ENCODE measurements around the gene MYPOP.

The MYPOP gene, protein sequence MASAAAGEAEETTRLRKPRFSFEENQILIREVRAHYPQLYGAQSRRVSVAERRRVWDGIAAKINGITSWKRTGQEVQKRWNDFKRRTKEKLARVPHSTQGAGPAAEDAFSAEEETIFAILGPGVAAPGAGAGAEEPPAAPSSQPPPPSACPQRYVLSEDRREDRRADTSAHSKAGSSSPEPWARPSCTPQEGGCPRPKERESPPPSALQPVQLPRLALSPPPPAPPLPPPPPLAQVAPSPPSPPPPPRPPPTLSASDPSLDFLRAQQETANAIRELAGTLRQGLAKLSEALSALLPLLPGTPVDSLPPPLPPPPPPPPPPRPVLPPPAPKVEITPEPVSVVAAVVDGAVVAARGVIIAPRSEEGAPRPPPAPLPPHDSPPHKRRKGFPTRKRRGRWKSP

DNA sequence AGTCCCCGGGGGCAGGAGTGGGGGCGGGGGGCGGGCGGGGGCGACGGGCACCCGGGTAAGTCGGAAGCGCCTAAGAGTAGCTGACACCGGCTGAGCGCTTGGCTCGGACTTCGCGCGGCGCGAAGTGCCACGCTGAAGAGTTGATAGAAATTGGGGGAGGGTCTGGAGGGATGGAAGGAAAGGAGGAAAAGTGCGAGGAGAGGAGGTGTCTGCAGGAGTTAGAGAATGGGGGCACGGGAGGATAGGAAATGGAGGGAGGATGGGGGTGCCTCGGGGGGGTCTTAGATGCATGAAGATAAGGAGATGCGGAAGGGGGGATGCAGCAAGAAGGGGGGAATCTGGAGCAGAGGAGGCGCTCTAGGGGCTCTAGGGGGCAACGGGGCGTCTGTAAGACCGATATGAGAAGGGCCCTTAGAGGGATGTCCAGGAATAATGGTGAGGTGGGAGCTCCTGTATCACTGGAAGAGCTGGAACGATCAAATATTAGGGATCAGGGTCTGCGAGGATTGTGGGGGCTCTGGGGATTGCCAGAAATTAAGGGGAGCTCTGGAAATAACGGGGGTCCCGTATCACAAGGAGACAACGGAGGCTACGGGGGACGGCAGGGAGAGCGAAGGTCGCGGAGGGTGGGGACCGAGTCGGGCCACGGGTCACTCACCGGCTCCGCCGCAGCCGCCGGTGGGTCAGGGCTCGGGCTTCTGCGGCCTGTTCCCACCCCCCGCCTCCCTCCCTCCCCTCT is at the start of gene MYPOP:
Gene MYPOP, minus strand, starts transcription at position 702 of the 739 bp plus-strand sequence. CDS start 840 bp downstream, outside the sequence.
- DNase-seq (ENCODE audit: low read depth), result no peak

DNA sequence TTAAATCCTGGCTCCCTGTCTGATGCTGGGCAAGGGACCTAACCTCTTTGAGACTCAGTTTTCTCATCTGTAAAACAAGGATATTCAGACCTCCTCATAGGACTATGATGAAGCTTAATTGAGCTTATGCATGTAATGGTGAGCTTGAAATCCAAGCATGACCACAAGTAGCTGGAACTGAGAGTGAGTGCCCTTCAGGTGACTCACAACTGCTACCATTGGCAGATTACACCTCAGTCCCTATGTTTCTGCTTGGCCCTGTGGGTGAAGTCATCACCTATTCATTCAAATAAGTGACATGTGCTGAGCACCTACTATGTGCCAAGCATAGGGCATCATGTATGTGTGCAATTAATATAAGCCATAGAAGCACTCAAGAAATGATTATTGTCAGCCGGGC is 45.5 kb upstream of the MYPOP start:
- no peak for DNase-seq (ENCODE audit: low read depth)

DNA sequence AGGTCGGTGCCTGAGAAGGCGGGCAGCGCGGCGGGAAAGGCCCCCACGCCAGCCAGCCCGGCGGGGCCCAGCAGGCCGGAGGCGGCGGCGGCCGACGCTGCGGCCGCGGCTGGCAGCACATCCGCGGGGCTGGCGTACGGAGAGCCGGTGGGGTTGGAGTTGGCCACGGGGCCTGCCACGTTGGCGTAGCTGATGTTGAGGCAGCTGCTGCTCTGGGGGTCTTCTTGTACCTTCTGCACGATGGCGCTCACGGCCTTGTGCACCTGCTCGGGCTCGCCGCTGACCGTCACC is 38.0 kb upstream of the MYPOP start:
- no peak for DNase-seq (ENCODE audit: low read depth)

DNA sequence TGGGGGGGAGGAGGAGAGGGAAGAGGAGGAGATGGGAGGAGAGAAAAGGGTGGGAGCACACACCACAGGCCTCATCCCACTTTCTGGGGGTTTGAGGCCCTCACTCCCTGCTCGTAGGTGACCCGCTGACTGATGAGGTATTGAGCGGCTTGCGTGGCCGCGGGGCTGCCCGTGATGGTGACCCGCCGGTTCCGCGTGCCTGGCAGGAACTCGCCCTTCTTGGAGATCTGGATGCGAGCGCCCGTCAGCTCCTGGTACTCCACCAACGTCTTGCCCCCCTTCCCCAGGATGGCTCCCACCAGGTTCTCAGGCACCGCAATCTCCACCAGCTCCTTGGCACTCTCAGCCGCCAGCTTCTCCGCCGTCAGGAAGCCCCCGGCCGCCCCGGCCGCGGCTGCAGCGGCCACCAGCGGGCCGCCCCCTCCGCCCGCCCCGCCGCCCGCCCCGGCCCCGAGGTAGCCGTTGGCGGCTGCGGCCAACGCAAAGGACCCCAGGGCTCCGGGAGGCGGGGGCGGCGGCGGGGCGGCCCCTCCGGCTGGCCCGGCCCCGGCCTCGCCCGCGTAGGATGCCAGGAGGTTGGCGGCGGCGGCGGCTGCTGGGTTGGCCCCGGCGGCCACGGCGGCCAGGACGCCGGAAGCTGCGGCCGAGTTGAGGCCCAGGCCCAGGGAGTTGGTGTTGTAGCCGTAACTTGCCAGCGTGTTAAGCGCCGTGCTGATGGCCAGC is 37.5 kb upstream of the MYPOP start:
- no peak for DNase-seq (ENCODE audit: low read depth)

DNA sequence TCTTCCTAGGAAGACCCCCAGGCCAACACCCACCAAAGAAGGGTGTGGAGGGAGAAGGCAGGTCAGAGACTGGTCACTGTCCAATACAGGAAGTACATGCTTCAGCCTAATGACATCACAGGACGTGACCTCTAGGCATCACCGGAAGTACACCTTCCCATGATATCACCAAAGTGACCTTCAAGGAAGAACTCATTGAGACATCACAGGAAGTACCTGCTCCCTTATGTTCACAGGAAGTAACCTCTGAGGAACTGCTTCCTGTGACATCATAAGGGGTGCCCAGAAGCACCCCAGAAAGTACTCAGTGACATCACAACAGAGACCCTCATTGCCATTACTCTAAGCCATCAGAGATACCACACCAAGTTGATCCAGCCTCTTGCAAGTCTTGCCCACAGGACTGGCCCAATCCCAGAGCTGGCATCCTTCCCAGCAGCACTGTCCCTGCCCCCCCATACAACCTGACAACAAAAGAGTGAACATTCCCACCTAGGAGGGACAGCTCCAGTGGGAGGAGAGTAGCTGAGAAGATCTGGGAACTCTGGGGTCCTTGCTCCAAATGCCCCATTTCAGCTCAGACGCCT is 36.4 kb upstream of the MYPOP start:
- DNase-seq (ENCODE audit: low read depth), result no peak

DNA sequence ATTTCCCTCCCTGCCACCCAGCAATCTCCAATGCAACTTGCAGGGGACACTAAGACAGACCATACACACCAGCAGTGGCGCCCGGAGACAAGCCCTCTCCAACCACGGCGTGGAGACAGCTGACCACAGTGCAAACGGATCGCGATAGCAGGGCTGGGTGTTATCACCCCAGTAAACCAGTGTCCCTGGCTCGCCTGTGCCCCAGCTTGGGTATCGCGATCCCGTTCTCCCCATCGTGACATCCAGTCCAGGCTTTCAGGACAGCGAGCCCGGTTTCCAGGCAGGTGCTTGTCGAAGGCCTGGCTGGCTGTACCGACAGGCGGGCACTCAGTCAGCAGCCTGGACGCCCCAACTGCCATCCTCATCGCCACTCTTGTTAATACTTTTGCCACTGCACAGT is 32.9 kb upstream of the MYPOP start:
- no peak for DNase-seq (ENCODE audit: low read depth)

DNA sequence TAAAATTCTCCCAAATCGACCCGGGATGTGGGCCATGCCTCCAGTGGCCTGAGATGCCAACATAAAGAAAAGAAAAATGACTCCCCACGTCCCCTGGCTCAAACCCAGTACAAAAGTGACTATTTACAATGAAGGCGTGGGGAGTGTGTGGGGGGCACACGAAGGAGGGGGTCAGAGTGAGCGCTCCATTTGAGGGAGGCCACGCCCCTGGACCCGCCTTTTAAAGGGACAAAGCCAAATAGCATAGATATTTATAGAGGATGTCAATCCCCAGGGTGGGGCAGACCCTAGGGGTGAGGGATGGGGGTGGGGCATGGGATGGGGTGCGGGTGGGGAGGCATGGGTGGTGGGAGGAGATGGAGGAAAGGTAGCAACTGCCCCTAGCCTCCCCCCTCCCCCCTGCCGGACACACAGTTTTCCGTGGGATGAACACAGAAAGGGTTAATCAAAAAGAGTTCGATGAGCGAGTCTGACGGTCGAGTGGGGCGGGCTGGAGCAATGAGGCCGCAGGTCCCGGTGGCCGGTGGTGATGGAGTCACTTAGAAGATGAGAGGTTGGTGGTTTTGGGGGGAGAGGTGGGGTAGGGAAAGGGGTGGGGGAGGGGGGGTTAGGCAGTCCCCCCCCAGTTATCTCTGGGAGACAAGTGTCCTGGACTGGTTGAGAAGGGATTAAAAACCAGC is 32.3 kb upstream of the MYPOP start:
- no peak for DNase-seq (ENCODE audit: low read depth)

DNA sequence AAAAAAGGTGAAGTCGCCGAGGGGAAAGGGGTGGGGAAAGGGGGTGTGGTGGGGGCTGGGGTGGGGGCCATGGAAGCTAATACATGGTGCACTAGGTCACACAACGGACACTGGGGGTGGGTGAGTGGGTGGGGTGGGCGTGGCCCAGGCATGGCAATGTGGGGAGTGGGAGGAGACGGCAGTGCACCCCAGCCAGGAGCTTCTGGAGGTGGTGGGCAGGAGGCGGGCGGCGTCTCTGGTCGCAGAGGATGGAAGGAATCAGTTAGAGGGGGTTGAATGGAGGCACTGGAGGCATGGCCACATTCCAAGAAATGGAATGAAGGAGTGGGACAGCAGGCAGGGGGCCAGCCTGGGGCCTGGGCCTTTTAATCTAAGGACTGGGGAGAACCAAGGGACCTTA is 31.3 kb upstream of the MYPOP start:
- DNase-seq (ENCODE audit: low read depth), result no peak

DNA sequence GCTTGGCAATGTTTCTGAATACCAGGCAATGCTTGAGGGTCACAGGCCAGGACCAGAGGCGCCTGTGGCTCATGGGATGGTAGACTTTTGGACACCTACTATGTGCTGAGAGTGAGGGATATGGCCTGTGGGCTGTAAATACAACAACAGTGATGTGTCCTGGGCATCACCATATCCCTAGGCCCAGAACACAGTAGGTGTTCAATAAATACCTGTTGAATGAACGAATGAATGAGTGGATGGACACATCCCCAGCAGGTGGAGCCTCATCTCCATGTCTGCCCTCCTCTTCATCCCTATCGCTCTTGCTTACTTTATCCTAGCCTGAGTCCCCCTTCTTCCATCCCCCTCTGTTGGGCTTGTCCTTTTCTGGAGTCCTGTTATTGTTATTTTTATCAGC is 28.6 kb upstream of the MYPOP start:
- no peak for DNase-seq (ENCODE audit: low read depth)

DNA sequence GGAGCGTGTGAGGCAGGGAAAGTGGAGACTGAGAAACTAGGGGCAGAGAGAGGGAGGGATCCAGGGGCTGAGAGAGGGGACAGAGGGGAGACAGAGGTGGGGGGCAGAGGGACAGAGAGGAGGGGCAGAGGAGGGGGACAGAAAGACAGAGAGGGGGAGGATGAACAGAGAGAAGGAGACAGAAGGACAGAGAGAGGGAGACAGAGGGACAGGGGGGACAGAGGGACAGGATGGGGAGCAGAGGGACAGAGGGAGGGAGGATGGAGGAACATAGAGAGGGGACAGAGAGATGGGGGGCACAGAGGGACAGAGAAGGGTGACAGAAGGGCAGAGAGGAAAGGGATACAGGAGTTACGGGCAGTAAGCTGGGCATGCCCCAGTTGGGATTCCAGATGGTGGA is 26.8 kb upstream of the MYPOP start:
- DNase-seq (ENCODE audit: low read depth), result no peak

DNA sequence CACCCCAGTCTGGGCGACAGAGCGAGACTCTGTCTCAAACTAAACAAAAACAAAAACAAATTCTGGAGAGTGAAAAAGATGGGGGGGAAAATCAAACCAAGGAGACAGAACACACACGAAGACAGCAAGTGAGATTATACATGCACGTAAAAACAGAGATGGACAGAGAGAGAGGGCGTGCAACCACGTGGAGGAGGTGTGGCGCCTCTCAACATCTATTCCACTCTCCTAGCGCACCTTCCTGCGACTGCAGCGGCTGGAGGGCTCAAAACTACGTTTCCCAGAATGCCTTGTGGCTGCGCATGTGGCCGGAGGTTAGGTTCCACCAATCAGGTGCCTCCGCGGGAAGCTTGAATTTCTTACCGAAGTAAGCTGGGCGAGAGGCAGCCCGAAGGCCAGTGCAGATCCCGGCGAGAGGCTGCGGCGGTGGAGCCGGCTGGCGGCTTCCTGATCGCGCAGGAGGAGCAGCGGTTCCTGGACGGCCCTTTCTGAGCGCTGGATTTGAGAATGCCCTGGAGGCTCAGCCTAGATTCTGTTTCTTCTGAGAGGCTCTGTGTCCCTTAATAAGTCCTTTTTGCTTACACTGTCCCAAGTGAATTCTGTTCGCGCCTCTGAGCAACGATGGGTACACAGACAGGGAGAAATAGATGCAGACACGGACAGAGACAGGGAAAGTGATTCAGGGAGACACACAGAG is 25.3 kb upstream of the MYPOP start:
- DNase-seq (ENCODE audit: low read depth), result peak; percentile 48

DNA sequence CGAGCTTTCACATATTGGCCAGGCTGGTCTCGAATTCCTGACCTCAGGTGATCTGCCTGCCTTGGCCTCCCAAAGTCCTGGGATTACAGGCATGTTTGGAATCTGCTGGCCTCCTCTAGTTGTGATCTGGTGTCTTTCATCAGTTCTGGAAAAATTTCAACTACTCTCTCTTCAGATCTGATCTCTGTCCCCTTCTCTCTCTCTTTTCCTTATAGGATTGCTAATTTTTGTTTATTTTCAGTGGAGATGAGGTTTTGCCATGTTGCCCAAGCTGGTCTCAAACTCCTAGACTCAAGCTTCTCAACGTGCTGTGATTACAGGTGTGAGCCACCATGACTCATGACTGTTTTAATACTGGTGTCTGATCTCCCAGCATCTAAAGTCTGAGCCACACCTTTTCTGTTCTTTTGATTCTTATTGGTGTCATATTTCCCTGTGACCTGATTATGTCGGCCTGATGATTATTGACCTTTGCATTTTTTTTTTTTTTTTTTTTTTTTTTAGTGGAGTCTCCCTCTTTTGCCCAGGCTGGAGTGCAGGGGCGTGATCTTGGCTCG is 22.6 kb upstream of the MYPOP start:
- no peak for DNase-seq (ENCODE audit: low read depth)

DNA sequence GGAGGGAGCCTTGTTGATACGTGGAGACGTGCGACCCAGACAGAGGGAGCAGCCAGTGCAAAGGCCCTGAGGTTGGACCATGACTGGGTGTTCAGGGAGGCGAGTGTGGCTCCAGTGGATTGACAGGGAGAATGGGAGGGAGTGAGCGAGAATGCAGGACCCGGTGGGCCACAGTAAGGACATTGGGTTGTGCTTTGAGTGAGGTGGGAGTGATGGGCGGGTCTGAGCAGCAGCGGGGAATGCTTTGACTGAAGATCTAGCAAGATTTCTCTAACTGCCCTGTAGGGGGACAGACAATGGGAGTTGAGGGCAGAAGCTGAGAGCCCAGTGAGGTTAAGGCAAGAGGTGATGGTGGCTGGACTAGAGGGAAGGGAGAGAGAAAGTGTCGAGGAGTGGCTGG is 19.9 kb upstream of the MYPOP start:
- DNase-seq (ENCODE audit: low read depth), result no peak

DNA sequence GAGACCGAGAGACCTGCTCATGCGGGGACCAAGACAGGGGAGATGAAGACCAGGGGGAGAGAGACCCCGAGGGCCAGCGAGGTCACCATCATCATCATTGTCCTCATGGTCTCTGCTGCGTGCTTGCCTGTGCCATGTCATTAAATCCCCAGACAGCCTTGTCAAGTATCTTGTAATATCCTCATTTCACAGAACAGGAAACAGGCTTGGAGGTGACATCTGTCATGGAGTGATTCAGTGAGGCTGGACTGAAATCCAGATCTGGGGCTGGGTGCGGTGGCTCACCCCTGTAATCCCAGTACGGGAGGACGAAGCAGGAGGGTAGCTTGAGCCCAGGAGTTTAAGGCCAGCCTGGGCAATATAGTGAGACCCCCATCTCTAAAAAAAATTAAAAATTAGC is 18.0 kb upstream of the MYPOP start:
- no peak for DNase-seq (ENCODE audit: low read depth)

DNA sequence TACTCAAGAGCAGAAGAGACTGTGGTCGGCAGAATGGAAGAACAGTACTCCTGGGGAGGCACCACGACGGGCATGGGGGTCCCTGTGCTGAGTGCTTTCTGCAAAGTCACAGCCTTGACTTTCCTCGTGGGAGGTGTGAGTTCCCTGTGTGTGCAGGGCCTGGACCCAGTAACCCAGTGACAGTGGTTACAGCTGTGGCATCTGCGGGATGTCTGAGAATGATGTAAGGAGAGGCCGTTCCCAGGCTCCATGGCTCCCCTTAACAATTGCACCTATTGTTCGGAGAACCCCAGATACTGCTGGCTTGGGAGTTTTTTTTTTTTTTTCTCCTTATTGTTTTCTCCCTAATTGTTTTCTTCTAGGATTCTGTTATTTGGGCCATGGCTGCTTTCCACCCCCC is 17.3 kb upstream of the MYPOP start:
- DNase-seq (ENCODE audit: low read depth), result no peak

DNA sequence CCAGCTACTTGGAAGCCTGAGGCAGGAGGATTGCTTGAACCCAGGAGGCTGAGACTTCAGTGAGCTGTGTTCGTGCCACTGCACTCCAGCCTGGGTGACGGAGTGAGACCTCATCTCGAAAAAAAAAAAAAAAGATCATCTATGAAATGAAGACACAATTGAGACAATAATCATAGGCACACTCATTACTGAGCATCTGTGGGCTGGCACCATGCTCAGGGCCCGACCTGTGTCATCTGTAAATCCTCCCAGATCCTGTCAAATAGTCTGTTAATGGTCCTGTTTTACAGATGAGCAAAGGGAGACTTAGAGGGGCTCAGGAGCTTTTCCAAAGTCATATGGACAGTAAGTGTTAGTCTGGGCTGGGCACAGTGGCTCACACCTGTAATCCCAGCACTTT is 16.3 kb upstream of the MYPOP start:
- no peak for DNase-seq (ENCODE audit: low read depth)

DNA sequence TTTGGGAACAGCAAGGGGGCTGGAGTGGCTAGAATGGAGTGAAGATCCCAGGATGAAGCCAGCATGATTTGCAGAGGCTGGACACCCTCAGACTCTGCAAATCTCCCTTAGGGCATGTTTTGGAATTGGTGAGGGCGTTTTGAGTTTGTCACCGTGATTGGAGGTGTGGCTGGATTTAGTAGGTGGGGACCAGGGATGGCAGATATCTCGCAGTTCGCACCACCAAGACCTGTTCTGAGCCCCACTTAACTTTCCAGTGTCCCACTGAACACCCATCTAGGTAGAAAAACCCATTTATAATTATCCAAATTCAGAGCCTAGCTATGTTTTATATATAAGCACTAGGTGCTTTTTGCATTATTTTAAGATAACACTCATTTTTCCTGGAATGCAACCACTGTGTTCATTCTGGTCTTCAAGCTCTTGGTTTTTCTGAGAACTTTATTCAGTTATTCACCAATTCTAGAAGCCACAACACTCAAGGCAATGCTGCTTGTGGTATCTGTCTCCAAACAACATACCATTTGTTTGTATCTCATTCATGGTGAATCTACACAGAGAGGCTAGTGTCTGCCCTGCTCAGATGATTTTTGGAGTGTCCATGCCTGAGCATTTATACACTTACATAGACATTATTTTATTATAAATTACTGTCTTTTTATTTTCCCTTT is 15.1 kb upstream of the MYPOP start:
- DNase-seq (ENCODE audit: low read depth), result no peak

DNA sequence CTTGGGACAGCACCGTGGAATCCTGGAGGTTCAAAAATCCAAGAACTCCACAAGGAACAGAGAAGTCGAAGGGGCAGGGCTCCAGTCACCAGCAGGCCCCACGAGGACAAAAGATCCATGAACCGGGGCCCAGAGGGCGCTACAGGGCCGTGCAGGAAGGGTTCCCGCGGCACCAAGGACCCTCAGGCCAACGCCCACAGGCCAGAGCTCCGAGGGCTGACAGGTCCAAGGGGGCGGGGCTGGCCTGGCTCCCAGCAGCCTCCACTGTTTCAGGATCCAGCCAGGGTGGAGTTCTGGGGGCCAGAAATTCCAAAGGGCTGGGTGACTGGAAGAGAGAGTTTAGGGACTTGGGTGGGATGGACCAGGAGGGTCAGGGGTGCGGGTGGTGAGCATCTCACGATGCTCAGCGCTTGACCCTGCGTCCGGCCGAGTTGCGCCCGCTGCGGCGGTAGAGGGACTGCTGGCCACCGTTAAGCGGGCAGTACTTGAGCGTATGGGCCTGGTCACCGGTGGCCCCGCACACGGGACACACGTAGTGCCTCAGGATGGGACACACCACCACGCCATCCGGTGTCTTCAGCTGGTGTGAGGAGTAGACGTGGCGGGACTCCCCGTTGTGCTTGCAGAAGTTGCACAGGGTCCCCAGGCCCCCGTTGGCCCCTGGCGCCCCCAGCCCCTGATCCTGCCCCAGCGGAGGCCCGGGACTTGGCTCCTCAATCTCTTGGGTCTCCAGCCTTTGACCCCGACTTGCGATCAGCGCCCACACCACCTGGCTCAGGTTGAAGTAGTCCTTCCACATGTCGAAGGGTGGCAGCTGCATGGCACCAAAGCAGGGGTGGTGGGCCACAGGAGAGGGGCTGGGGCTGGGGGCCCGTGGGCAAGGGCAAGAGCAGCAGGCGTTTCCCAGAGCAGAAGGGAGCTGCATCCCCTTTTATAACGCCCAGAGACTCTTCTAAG is 11.7 kb upstream of the MYPOP start, which contains the start of gene NANOS2:
Gene NANOS2, minus strand, starts transcription at position 905 of the 957 bp plus-strand sequence. Its CDS starts 85 bp downstream, at position 820.
- no peak for DNase-seq (ENCODE audit: low read depth)

DNA sequence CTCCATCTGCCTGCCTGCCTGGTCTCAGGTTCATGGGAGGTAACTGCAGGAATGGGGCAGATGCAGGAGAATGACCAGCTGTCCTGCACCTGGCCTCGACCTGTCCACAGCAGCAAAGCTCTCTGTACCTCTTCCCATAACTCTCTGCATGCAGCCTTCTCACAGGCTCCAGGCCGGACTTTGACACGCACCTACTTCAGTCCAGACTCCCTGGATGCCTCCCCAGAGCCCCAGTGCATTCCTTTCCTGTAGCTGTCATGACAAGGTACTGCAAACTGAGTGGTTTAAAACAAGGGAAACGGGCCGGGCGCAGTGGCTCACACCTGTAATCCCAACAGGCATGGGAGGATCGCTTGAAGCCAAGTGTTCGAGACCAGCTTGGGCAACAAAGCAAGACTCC is 8.9 kb upstream of the MYPOP start:
- no peak for DNase-seq (ENCODE audit: low read depth)

All from GM04504 (cell line).